HG02763 (cell line): Measurements from ENCODE around the gene NRN1L.
"Not testable (repeated sequence)": the region's sequence is repeated elsewhere in the genome, so short reads cannot be mapped to it uniquely, and the experiment has no call there.

Experiments
- ATAC-seq: cut with Tn5 transposase; IDR thresholded peaks from one replicate; pipeline ENCODE4 v1.9.1; 2021; ENCODE audit warnings: mild to moderate bottlenecking, moderate library complexity; ENCODE audit not compliant: unreplicated experiment

NRN1L gene

DNA sequence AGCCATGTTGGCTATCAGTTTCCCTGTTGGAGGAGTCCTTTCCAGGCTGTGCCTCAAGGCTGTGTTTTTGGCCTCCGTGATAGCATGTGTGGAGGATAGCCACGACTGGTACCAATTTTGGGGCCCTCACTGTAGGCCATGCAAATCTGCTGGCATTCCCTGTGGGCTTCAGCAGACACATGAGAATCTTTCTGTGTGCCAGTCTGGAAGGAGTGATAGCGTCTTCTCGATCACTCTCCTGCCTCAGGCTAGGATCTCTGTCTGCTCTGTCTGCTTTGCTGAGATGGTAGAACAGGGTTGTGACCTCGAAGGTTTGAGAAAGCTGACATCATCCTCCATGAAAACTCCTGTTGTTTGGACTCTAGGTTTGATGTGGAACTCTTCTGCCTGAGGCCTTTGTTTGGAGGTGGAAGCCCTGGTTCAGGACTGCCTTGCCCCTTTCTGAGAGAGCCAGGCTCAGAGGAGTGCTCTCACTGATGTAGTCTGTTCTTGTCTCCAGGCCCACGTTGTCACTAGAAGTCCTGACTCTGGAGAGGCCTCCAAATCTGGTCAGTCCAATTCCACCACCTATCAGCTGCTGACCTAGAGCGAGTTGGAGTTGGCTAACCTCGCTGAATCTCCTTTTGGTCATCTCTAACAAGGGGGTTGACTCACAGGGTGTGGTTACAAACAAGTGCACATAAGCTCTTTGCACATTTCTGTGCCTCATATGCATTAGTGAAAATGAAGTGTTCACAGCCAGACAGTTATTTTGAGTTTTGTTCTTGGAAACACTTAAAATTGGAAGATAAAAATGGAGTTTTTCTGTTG lies 23.9 kb upstream of the NRN1L start:
- no peak for ATAC-seq

DNA sequence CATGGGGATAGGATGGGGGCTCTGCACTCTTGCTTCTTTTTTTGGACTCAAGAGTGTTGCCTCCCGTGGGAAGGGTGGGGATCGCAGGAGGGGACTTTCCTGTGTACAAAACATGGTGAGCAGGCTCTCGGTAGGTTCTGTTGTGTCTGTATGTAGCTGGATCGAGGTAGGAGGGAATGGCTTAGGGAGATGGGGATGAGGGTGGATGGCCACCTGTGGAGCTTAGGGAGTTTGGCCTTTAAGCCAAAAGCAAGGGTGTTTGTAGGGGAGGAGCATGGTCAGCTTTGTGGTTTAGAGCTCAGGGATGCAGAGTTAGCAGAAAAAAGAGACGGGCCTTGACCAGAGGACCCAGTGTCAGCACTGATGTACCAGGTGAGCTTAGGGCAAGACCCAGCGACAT lies 22.8 kb upstream of the NRN1L start:
- no peak for ATAC-seq

DNA sequence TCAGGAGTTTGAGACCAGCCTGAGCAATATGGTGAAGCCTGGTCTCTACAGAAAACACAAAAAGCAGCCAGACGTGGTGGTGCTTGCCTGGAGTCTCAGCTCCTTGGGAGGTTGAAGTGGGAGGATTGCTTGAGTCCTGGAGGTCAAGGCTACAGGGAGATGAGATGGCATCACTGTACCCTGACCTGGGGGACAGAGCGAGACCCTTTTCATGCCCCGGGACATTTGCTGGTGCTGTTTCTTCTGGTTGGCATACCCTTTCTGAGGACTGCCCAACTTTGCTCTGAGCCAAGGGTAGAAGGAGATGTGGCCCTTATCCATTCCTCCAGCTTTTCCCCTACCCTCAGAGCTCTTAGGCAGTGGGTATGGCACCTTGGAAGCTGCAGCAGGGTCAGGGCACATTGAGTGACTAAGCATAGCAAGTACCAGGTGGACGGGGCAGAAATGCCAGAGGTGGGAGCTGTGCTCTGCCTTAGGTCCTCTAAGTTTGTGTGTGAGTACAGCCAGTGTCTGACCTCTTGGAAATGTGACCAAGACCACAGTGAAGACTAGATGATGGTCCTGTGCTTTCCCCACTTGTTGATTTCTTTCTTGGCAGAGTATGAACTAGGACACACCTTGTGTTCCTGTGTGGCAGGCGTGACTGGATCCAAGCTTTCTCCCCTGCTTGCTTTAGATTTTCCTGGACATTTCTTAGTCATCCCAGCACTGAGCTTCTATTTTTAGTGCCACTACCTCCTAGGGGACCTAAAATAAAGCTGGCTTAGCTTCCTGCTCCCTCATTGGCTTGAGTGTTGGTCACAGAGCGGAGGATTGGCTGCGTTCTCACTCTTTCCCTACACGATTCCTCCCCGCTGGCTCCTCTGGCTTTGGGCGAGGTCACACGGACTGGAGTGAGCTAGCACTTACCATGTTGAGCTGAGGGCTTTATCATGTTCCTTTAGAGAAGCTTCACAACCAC lies 21.8 kb upstream of the NRN1L start:
- ATAC-seq = no peak

DNA sequence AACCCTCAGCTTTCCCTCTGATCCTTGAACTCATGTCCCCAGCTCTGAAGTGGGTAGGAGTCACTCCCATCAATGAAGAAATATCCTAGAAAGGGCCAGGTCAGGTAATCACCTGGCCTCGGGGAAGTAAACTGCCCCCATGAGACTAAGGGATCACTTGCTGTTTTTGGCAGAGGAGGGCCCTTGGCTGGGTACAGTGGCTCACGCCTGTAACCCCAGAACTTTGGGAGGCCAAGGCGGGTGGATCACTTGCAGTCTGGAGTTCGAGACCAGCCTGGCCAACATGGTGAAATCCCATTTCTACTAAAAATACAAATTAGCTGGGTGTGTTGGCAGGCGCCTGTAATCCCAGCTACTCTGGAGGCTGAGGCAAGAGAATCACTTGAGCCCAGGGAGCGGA lies 20.6 kb upstream of the NRN1L start:
- not testable (repeated sequence) for ATAC-seq

DNA sequence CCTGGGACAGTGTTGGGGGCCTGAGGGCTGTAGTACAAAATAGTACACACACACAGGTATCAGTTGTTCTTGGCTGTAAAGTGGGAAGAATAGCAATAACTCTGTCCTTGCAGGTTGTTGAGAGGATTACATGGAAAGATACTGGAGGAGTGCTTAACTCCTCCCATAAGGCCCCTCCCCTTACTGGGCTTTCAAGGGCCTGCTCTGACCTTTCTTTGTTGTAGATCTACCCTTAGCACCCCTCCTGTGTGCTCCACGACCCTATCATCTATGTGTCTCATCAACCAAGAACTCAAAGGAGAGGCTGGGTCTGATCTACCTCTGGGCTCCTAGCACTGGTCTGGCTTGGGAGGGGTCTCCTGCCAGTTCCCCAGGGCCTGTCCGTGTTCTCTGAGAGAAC lies 20.1 kb upstream of the NRN1L start:
- ATAC-seq = no peak

DNA sequence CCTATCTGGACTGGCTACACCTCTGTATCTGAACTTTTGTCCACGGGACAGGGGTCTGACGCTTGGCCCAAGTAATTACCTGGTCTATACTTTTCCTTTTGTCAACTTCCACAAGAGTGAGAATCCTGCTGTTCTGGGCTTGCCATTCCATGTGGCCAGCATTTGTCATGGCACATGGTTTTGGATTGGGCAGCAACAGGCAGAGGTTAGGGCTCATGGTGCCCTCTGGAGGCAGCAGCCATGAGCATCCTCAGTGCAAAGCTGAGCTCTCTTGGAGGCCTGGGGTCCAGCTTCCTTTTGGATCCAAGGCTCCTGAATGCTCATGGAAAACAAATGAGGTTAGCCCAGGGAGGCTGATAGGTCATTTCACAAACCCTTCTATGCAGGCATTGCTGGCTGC lies 19.4 kb upstream of the NRN1L start:
- no peak for ATAC-seq

DNA sequence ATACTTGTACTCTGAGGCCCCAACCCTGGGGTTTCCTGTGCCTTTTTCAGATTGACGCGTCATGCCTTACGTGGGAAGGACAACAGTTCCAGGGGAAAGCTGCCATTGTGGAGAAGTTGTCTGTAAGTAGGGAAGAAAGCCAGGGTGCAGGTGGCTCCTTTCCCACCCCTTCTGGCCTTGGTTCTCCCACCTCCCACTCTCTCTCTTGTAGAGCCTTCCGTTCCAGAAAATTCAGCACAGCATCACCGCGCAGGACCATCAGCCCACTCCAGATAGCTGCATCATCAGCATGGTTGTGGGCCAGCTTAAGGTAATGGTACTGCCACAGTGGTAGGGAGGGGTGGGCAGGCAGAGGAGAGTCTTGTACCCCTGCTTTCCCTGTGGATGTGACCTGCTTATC lies 16.4 kb upstream of the NRN1L start:
- ATAC-seq = no peak

DNA sequence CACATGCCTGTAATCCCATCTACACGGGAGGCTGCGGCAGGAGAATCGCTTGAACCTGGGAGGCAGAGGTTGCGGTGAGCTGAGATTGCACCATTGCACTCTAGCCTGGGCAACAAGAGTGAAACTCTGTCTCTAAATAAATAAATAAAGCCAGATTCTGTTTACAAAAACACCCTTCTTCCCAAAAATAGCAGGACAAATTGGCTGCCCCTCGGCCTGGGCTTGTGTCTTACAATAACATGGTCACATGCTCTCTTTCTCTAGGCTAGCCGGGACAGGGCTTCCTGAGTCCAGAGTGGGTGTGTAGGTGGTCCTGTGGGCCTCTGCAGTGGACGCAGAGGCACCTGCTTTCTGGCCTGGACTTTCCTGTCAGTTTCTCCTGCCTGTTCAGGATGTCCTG lies 15.0 kb upstream of the NRN1L start:
- no peak for ATAC-seq

DNA sequence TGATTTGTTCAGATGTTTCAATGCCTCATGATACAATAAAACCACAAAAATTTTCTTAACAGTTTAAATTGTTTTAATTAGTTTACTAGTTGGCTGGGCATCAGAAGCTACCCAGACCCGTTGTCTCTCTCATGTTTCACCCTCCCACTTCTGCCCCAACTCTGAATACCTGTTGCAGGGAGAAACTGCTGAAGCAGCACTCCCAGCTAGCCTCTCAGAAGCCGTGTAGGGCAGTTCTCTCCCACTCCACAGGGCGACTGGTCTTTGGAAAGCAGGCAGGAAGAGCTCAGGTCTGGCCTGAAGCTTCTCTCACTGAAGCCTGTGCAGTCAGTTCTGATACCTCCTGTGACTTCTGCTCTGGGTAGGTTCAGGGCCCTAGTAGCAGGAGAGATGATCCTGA lies 13.4 kb upstream of the NRN1L start:
- no peak for ATAC-seq

DNA sequence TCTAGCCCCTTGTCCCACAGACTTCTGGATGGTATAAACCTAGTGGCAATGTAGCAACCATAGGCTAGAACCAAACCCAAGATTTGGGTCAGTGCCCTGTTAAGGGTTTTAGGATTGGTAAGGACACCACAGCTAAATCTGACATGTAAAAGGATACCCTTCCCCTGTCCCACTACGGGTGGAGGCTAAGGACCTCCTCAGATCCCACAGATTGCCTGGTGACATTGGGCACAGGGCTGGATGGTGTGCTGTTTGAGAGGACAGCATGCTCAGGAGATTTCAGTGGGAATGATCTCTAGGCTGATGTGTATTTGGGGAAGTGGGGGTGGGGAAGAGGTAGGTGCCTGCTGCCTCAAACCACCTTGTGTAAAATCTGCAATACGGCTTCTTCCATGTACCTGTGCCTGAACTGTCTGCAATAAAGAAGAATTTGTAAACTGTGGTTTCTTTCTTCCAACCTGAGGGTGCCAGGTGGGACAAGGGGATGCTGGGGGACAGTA lies 12.5 kb upstream of the NRN1L start:
- ATAC-seq = no peak

DNA sequence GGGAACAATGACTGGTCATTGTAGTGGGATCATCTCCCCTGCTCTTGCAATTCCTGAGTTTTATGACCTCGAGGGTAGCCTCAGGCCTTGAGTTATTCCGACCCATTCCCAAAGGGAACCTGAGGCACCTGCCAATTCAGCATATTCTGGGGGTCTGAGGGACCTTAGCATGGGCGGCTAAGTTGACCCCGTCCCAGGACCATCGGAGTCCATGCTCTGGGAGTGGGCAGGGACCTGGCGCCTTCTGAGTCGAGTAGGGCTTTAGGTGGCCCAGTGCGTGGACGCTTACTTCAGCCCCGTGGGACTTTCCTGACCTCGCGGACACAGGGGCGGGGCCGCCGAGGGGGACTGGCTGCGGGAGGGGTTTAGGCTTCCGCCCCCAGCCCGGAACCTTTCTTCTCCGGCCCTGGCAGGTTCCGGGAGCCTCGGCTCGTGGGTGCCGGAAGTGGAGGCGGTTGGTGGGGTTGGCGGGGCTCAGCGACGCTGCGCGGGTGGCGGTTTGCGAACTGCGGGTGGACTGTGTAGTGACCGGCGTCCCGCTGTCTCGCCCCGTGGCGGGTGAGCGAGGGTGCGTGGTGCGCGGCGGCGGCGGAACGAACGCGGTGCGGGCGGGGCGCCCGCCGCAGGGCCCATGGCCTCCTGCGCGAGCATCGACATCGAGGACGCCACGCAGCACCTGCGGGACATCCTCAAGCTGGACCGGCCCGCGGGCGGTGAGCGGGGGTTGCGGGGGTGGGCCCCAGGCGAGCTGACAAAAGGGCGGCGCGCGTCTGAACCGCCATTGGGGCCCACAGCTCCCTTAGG lies 11.9 kb upstream of the NRN1L start, which contains the start of gene EDC4:
EDC4 (plus strand) TSS at position 422 of the 804 bp plus-strand sequence; CDS start at position 632, 210 bp downstream.
- ATAC-seq = no peak

DNA sequence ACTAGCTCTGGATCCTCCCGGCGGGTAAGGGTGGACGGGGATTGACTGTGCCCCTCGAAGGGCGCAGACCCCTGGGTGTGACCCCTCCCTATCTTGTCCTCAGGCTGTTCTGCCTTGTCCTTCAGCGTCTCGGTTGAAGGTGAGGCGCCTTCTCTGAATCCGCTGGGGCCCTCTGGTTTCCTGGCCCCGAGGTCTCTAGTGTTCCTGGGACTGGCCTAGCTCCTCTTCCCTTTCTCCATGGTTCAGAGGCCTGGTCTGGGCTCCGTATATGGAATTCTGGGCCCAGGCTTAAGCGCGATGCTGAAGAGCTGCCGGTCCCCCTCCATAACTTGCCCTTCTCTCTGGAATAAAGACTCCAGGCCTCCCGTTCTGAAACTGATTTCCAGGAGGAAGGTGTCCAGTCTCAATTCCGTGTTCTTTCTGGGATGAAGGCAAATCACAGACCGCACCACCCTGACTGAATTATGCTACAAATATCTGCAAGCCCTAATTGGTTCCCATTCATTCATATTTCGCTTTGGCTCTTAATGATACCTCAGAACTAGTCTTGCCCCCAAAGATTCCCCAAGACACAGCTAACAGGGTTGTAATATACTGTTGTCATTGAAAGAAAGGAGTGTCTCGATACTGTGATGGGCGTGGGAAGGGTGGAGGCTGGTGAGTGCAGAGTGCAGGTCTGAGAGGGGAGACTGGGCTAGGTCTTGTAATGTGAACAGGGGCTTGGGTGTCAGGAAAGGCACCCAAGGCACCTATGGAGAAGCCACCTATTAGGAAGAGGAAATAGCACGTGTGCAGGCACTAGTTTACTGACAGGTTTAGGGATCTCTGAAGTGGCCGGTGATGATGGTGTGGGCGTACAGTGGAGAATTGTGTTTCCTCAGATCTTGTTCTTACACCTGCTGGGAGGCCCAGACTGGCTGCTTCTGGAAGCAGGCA lies 11.0 kb upstream of the NRN1L start:
- no peak for ATAC-seq

DNA sequence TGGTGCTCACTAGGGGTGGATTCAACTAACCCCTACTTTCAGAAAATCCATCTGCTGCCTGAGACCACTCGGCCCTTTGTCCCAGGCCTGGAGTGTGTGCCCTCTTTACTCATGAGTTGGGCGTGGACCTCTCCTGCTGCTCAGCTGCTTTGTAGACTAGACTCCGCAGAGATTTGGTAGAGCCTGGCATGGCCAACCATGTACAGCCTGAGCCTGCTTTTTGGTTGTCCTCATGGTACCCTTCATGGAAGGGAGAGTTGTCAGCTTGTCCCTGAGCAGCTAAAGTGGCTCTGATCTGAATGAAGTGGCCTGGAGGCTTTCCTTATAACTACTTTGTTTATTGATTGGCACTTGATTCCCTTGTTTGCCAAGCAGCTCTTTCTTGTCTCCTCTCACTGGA lies 10.3 kb upstream of the NRN1L start:
- no peak for ATAC-seq

DNA sequence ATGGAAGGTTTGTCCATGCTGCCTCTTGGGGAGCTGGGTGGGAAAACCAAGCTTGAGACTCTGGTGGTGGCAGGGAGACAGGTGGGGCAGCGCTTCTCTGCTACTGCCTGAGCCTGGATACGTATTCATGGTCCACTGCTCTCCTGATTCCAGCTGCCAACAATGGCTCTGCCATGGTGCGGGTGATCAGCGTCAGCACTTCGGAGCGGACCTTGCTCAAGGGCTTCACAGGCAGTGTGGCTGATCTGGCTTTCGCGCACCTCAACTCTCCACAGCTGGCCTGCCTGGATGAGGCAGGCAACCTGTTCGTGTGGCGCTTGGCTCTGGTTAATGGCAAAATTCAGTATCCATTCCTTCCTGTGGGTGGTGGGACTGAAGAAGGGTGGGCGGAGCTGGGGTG lies 7.6 kb upstream of the NRN1L start:
- no peak for ATAC-seq

DNA sequence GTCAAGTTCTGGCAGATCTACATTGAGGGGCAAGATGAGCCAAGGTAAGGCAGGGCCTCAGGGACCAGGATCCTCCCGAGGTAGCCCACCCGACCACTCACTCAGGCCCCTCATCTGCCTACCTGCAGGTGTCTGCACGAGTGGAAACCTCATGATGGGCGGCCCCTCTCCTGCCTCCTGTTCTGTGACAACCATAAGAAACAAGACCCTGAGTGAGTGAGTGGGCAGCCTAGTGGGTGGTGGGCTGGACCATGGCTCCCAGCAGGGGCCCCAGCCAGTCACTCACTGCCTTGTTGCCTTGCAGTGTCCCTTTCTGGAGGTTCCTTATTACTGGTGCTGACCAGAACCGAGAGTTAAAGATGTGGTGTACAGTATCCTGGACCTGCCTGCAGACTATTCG lies 6.5 kb upstream of the NRN1L start:
- no peak for ATAC-seq

DNA sequence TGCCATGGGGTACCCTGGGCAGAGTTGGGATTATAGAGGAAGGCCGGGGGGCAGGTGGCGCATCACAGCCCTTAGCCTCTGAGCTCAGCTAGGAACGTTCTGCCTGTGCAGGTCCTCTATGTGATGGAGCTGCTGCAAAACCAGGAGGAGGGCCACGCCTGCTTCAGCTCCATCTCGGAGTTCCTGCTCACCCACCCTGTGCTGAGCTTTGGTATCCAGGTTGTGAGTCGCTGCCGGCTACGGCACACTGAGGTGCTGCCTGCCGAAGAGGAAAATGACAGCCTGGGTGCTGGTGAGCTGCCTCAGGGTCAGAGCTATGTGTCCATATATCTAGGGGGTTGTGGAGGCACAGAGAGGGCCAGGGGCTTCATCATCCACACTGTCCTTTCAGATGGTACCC lies 5.8 kb upstream of the NRN1L start:
- no peak for ATAC-seq

DNA sequence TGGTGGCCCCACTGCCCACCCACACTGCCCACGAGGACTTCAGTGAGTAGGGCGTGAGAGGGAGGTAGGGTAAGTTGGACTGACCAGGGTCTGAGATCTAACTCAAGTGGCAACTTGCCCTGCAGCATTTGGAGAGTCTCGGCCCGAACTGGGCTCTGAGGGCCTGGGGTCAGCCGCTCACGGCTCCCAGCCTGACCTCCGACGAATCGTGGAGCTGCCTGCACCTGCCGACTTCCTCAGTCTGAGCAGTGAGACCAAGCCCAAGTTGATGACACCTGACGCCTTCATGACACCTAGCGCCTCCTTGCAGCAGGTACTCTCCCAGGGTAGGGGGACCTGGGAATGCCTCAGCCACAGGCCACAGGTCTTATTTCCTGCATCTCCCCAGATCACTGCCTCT lies 5.2 kb upstream of the NRN1L start:
- no peak for ATAC-seq

DNA sequence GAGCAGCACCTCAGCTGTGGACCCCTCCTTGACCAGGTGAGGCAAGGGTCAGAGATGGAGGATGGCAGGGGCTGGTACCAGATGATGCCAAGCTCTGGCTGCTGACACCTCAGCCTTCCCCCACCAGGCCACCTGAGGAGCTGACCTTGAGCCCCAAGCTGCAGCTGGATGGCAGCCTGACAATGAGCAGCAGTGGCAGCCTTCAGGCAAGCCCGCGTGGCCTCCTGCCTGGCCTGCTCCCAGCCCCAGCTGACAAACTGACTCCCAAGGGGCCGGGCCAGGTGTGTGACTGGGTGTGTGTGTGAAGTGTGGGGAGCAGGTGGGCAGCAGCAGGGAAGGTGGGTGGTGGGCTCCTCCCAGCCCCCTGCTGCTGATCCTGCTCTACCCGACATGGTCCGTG lies 4.7 kb upstream of the NRN1L start:
- ATAC-seq = no peak

DNA sequence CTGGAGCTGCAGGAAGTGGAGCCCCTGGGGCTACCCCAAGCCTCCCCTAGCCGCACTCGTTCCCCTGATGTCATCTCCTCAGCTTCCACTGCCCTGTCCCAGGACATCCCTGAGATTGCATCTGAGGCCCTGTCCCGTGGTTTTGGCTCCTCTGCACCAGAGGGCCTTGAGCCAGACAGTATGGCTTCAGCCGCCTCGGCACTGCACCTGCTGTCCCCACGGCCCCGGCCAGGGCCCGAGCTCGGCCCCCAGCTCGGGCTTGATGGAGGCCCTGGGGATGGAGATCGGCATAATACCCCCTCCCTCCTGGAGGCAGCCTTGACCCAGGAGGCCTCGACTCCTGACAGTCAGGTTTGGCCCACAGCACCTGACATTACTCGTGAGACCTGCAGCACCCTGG lies 4.1 kb upstream of the NRN1L start:
- ATAC-seq = no peak

DNA sequence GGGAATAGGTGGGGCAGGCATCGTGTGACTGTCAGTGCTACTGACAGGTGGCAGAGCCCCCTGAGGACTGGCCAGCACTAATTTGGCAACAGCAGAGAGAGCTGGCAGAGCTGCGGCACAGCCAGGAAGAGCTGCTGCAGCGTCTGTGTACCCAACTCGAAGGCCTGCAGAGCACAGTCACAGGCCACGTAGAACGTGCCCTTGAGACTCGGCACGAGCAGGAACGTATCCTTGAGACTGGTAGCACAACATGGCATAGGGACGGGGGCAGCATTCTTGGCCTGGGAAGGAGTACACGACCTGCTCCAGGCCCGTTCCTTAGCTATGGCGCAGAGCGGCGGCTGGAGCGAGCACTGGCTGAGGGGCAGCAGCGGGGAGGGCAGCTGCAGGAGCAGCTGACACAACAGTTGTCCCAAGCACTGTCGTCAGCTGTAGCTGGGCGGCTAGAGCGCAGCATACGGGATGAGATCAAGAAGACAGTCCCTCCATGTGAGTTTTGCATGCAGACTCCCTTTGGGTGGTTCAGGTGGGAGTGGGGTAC lies 3.0 kb upstream of the NRN1L start:
- no peak for ATAC-seq
